ENCODE data around the gene KRTAP12-3.
"Not testable (repeated sequence)": the region's sequence is repeated elsewhere in the genome, so short reads cannot be mapped to it uniquely, and the experiment has no call there.

The KRTAP12-3 gene

GRCh38 chr21:44653123-44653522, 4.6 kb upstream of the KRTAP12-3 start:
- DNase-seq = no peak

GRCh38 chr21:44653656-44654575, 3.8 kb upstream of the KRTAP12-3 start:
- peak; percentile 38 for DNase-seq

GRCh38 chr21:44654576-44655175, 3.1 kb upstream of the KRTAP12-3 start, which contains the start of gene KRTAP12-4:
Gene KRTAP12-4, minus strand, starts transcription at chr21:44654659. Its CDS starts 45 bp downstream, at chr21:44654614.
- DNase-seq = no peak

GRCh38 chr21:44656868-44657267, 864 bp upstream of the KRTAP12-3 start:
- no peak for DNase-seq

- DNase-seq = no peak
These were observed 794 bp downstream of the KRTAP12-3 start for GRCh38 chr21:44658541-44658910.

- DNase-seq = no peak
These were observed 1.3 kb downstream of the KRTAP12-3 start for GRCh38 chr21:44658913-44659595.

- not testable (repeated sequence) for DNase-seq
These were observed 3.8 kb downstream of the KRTAP12-3 start for GRCh38 chr21:44661567-44661966.

- DNase-seq = no peak
These were observed 7.0 kb downstream of the KRTAP12-3 start for GRCh38 chr21:44664691-44665090.

GRCh38 chr21:44666401-44667320, 8.9 kb downstream of the KRTAP12-3 start, which contains the start of gene KRTAP12-2:
Gene KRTAP12-2, minus strand, starts transcription at chr21:44666927. Its CDS starts 41 bp downstream, at chr21:44666886.
- no peak for DNase-seq

- DNase-seq = no peak
These were observed 9.9 kb downstream of the KRTAP12-3 start for GRCh38 chr21:44667612-44668011.

- DNase-seq = no peak
These were observed 13.1 kb downstream of the KRTAP12-3 start for GRCh38 chr21:44670642-44671432.

GRCh38 chr21:44671911-44672310, 14.2 kb downstream of the KRTAP12-3 start:
- DNase-seq = no peak

- no peak for DNase-seq
These were observed 20.1 kb downstream of the KRTAP12-3 start for GRCh38 chr21:44677881-44678280.

GRCh38 chr21:44681152-44681551, 23.4 kb downstream of the KRTAP12-3 start:
- no peak for DNase-seq

- DNase-seq = no peak
These were observed 24.3 kb downstream of the KRTAP12-3 start, which contains the start of gene KRTAP12-1 for GRCh38 chr21:44681861-44682579. Gene KRTAP12-1, minus strand, starts transcription at chr21:44682163. Its CDS starts 40 bp downstream, at chr21:44682123.

GRCh38 chr21:44682580-44683151, 24.9 kb downstream of the KRTAP12-3 start:
- DNase-seq = no peak

GRCh38 chr21:44684077-44684476, 26.3 kb downstream of the KRTAP12-3 start:
- no peak for DNase-seq

- DNase-seq = no peak
These were observed 26.8 kb downstream of the KRTAP12-3 start for GRCh38 chr21:44684483-44684882.

- not testable (repeated sequence) for DNase-seq
These were observed 27.3 kb downstream of the KRTAP12-3 start for GRCh38 chr21:44685050-44685449.

Data from activated gamma-delta T cell (primary cell).